ENCODE measurements around the gene C1orf232.

Gene C1orf232

DNA sequence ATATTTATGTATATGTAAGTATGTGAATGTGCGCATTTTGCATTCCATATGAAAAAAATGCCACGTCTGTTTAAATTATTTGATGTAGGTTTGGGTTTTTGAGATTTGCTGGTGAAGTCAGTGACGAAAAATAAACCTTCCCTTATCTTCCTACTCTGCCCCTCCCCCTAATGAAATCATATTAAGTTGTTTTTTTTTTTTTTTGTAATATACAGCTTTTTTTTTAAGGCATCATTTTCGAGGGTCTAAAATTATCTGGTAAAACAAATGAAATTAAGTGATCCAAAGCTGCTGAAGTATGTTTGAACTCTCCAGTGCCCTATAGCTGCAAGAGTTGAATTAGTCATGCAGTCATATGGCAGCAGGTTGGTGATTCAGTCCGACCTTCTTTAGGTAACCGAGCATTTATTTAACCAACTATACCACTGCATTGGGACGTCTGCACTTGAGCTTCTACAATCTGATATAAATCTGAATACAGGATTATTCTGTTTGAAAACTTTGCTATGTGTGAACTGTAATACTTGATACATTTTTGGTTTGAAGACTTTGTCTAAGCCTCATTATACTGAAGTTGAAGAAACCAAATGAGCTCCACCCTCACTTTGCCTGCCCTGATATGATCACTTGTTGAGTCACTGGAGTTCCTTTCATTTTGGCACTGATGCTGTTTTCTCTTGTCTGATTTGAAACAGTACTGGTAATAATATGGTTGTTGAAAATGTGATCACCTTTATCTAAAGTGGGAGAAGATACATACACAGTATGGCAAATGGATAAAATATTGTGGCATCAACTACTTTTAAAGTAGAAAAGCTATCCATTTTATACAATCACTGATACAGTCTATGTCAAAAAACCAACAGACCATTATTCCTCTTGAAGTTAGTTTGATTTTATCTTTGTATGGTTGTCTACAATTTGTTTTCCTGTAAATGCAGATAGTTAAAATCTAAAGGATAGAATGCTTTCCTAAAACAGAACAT lies 45.5 kb downstream of the C1orf232 start:
- no peak for DNase-seq

DNA sequence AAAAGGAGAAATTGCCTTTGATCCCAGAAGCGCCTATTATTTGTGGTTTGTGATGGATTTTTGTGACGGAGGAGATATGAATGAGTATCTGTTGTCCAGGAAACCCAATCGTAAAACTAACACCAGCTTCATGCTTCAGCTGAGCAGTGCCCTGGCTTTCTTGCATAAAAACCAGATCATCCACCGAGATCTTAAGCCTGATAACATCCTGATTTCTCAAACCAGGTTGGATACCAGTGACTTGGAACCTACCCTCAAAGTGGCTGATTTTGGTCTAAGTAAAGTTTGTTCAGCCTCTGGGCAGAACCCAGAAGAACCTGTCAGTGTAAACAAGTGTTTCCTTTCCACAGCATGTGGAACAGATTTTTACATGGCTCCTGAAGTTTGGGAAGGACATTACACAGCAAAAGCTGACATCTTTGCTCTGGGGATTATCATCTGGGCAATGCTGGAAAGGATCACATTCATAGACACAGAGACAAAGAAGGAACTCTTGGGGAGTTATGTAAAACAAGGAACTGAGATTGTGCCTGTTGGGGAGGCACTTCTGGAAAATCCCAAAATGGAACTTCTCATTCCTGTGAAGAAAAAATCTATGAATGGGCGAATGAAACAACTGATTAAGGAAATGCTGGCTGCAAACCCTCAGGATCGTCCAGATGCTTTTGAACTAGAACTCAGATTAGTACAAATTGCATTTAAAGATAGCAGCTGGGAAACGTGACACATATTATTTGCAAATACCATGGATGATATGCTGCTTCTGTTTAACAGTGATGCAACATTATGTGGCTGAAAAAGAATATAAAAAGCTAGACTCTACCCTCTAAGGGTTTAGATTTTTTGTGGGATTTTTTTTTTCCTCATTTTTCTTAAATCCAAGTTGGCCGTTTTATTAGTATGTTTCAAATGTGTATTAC lies 46.6 kb downstream of the C1orf232 start:
- no peak for DNase-seq

DNA sequence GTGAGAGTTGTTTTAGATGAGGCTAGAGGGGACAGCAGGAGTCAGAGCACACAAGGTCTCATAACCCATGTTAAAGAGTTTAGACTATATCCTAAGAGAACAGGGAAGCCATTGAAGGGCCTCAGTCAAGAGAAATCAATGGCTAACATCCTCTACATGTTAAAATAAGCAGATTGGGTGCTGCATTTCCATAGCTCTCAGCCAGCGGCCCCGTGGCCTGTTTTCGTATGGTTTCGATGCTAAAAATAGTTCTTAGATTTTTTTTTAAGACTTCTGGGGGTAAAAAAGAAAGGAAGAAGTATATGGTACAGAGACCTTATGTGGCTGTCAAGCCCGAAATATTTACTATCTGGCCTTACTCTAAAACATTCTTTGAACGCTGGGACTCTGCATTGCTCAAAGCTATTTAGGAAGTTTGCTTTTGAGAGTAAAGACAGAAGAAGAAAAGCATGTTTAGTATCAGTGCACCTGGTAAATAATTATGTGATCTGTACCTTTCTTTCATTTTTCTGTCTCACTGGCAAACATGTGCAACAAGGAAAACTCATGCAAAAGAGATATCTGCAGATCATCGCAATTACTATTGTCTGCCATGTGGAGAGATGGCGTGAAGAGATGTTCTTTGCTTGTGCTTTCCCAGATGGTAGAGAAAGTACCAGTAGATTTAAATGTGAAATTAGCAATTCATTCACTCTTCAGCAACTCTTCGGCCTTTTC lies 48.7 kb downstream of the C1orf232 start:
- no peak for DNase-seq

DNA sequence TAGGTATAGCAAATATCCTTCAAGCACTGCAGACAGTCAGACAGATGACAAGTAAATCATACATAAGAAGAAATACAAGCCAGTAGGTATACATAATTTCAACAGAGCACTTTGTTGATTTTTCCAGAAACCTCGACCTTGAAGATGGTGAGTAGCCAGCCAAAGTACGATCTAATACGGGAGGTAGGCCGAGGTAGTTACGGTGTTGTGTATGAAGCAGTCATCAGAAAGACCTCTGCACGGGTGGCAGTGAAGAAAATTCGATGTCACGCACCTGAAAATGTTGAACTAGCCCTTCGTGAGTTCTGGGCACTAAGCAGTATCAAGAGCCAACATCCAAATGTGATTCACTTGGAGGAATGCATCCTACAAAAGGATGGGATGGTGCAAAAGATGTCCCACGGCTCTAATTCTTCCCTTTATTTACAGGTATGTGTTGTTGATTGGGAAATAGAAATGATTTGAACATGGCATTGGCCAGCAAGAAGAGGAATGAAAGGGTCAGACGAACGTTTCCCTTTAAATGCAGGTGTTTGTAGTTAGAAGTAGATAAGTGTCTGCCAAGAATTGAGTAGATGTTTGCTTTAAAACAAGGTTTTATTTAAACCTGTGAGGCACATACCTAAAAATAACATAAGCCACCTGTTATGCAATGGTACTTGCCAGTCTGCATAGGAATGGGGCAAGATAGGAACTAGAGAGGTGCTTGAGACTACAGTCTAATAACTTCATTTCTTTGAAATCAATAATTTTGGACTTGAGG lies 54.4 kb downstream of the C1orf232 start:
- DNase-seq, result no peak

All from stimulated activated CD4-positive, alpha-beta T cell treated with anti-CD3 and anti-CD28 coated beads, Interleukin-2, amount 100 ng/mL, for 24 hours (primary cell).